GM18861 (cell line): ENCODE measurements around the gene SYT6.

Experiments used
- ATAC-seq: cut with Tn5 transposase; IDR thresholded peaks from one replicate; pipeline ENCODE4 v1.9.1; 2021; ENCODE audit not compliant: unreplicated experiment

The SYT6 gene

GRCh38 chr1:114155706-114156105, 2.0 kb upstream of the SYT6 start:
- ATAC-seq = no peak

- no peak for ATAC-seq
Measured at GRCh38 chr1:114154963-114155322, 1.3 kb upstream of the SYT6 start.

DNA sequence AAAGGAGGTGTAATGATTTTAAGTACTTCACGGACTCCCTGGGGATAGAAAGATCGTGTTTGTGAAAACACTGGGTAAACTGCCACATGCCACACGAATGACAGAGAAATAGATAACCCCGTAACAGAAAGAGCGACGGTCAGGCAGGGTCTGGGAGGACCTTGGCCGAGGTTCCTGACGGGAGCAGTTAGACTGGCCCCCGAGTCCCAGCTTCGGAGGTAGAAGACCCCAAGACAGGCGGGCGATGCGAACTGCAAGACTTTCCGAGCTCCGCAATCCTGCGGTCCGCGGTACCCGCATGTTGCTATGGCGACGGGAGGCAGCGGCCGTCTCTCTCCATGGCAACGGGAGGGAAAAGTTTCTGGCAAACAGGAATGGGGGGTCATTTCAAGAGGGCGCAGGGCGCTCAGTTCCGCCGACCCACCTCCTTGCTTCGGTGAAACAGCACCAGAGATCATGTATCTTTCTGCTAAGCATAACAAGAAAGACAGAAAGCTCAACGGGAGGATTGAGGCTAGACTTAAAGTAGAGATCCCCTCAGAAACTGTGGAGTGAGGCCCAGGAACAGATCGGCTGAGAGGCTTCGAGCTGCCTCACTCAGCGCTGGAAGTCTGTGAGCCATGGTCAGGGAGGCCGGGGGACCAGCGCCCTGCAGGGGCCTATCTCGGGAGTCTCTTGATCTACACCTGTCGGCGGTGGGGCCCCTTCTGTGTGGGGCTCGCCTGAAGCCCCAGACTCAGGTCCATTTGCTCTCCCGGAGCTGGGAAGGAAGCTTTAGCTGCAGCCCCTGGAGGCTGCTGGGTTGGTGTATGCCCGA, 685 bp upstream of the SYT6 start:
- no peak for ATAC-seq

DNA sequence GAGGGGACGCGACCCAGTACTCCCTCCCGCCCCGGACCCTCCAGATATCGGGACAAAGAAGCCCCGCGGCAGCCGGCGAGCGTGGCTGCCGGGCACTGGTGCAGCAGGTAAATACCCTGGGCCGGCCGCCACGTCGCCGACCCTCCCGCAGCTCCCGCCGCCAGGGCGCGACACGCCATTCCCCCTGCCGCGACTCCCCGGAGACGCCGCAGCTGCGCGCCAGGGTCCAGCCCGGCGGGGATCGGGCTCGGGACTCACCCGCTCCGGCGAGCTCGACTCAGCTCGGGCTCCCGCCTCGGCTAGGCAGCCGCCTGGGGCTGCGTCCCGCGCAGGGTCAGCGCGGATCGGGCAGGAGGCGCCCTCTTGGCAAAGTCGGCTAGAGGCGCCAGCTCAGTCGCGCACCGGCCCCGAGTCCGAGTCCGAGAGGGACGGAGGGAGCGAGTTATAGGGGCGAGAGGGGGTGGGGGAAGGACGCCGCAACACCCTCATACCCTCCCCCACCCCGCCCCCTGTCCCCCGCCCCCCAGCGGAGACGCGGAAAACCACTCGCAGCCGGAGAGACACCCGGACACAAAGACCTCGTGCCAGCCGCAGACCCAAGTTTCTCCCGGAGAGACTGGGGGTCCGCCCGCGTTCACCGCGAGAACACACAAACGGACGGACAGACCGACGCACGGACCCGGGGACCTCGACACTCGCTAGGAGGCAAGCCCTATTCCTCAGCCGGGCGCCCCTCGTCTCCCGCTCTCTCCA, 985 bp downstream of the SYT6 start:
- ATAC-seq = no peak

GRCh38 chr1:114152089-114152507, 1.6 kb downstream of the SYT6 start:
- ATAC-seq = no peak

GRCh38 chr1:114150016-114150415, 3.7 kb downstream of the SYT6 start:
- ATAC-seq = no peak

DNA sequence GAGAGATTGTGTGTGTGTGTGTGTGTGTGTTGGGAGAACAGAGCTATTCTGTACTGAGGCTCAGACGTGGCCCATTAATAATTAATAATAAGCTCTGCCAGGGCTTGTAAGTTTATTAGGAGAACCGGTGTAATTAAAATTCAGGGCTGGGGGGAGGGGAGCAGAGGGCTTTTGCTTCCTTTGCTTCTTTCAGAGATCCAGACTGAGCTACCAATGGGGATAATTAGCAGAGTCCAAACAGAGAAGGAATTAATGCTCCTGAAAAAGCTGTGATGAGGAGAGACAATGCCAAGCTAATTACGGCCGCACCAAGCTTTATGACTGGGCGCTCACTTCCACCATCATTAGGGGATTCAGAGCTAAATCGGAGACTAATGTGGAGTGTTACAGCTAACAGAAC, 4.5 kb downstream of the SYT6 start:
- no peak for ATAC-seq

- ATAC-seq = no peak
Measured at GRCh38 chr1:114145504-114146151, 8.0 kb downstream of the SYT6 start.

DNA sequence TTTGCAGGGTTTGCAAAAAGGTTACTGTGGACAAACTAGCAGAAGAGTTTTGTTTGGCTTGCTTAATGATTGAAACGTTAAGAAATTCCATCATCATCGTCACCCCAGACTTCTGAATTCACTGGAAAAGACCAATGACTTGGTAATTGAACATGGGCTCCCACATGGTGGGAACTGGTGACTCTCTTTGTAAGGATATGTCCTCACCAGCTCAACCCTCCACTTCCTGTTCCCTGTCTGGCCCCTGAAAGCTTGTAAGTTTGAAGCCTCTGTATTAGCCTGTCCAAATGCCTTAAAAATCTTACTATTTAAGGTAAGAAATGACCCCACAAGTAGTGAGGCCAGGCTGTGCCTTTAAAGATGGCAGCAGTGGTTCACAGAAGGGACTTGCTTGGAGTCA, 9.7 kb downstream of the SYT6 start:
- no peak for ATAC-seq

DNA sequence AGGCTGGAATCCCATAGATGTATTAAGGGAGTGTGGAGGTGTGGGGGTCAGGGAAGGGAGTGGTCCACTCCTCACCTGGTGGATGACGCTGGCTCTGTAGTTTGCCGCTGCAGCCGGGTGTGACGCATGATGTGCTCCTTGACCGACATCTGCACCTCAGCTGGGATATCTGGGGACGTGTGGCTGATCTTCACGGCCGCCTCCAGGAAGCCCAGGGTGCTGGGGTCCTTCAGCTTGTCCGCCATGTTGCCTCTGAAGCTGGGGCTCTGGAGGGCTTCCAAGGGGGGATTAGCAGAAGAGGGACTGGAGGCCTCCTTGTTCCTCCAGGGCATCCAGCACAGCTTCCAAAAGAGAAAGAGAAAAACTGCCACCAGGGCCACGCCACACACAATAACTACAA, 14.1 kb downstream of the SYT6 start:
- ATAC-seq = no peak

DNA sequence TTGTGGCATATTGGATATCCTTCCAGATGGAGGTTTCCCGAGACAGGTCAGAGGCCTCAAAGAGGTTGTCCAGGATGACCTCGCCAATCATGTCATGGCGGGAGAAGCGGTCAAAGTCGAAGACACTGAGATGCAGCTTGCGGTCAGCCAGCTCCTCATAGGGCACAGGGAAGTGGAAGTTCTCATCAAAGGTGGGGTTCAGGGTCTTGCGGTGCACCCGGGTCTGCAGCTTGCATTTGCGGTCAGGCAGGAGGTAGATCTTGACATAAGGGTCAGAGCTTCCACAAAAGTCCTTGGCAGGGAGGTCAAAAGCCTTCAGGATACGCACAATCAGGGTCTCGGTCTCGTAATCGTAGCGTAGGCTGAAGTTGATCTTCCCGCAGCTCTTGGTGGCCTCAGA, 16.2 kb downstream of the SYT6 start:
- ATAC-seq = no peak

- no peak for ATAC-seq
Measured at GRCh38 chr1:114135786-114136185, 17.9 kb downstream of the SYT6 start.

DNA sequence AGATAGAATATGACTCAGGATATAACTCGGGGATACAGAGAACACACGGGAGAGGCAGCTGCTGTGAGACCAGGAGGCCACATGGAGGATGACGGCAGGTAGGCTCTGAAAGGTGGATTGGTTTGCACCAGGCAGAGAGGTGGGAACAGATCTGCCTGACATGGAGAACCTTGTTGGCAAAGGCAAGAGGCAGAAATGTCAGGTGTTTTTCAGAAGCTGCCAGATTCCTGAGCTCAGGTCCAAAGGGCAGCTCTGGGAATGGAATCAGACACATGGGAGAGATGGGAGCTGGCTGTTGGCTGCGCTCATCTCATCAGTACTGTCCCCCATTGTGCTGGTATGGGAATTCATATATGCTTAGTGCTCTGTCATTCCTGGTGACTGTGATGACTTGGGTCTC, 19.2 kb downstream of the SYT6 start:
- ATAC-seq = no peak

DNA sequence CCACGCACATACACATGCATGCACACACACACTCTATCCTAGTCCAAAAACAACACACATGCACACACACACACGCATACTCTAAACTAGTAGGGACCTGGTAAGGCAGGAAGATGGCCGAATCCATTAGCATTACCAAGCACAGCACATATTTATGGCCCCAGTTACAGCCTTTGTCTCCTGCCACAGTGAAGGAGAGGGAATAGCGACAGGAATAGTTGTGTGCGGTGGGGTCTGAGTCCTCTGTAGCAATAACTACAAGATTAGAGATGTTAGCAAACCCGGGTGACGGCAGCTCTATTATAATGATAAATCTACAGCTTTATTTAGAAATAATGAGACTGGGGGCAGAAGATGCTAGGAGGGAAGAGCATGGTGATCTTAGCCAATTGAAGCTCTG, 20.5 kb downstream of the SYT6 start:
- no peak for ATAC-seq

DNA sequence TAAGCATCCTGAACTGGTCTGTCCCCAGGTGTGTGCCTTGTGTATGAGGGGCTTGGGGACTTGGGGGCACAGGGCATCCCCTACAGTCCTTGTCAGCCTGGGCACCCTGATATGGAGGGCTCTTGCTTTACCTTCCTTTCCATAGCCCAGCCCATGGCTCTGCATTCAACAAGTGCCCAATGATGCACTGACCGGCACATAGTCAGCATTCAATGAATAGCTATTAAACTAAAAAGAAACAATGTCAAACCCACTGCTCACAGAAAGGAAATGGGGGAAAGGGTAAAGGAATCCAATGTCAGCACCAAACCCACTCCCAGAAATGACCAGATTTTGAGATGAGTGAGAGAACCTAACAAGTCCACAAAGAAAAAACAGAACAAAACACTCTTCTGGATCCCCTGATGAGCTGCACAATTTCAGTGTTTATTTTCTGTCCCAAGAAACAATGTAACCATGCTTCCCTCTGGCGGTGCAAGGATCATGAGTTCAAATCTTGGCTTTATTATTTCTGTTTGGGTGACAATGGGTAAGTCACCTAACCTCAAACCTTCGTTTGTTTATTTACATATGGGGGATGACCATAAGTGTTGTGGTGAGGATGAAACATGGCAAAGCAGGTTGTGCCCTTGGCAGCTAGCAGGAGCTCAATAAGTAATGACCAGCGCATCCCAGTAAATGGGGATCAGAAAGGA, 22.0 kb downstream of the SYT6 start:
- no peak for ATAC-seq

GRCh38 chr1:114130846-114131525, 22.7 kb downstream of the SYT6 start:
- no peak for ATAC-seq

GRCh38 chr1:114130213-114130612, 23.5 kb downstream of the SYT6 start:
- ATAC-seq = no peak

- no peak for ATAC-seq
Measured at GRCh38 chr1:114128293-114128692, 25.4 kb downstream of the SYT6 start.

- peak; percentile 96 for ATAC-seq
Measured at GRCh38 chr1:114126261-114127095, 27.2 kb downstream of the SYT6 start.

DNA sequence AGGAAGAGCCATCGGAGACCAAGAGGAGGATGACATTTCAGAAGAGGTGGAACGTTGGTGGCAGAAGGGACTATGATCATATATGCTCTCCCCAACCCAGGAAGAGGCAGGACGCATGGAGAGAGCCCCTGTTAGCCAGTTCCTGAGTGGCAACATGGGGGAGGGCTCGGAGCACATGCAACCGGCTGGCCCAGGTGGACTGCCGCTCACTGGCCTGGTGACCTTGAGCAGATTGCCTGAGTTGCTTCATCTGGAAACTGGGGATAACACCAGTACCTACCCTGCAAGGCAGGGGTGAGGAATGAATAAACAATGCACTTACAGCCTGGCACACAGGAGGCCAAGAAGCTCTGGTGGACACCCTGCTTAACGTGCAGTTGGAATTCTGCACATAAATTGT, 29.0 kb downstream of the SYT6 start:
- no peak for ATAC-seq
